MCF 10A (cell line): ENCODE data around the gene GLIS1. TPM values are rescaled to one million over a fixed set of nuclear protein-coding genes. Genes with fewer than 3 reads are reported as not detected.

Experiments used
- BruUV-seq: library from RNA; stranded (reverse); fragments of 400-500 nt; replicated peaks from 2 replicates; lab custom pipeline; 2021; lab: Mats Ljungman, UMichigan
- CTCF ChIA-PET: fragments of 300-600 bp; sonication (Branson Sonifier 250); formaldehyde crosslinking; extraction: SDS; loops from one replicate; lab custom pipeline; 2021; ENCODE audit warnings: antibody characterized with exemption, inconsistent platforms; lab: Yijun Ruan, JAX
- POLR2A ChIA-PET: fragments of 300-600, 350-650 bp; sonication (Branson Sonifier 250); formaldehyde crosslinking; extraction: SDS; loops from one replicate; lab custom pipeline; 2020; ENCODE audit warnings: antibody characterized with exemption, inconsistent platforms; lab: Yijun Ruan, JAX
- DNase-seq: peaks from one replicate; pipeline ENCODE4 v3.0.0-alpha.2; 2018; ENCODE audit not compliant: unreplicated experiment
- H3K27ac Mint-ChIP-seq: one replicate; pipeline ENCODE4 v1.8.0; 2022; ENCODE audit warnings: mild to moderate bottlenecking, low read depth, mixed read lengths; ENCODE audit not compliant: unreplicated experiment
- H3K27me3 Mint-ChIP-seq: one replicate; pipeline ENCODE4 v1.8.0; 2022; ENCODE audit warnings: mixed read lengths; ENCODE audit not compliant: insufficient read depth, unreplicated experiment
- H3K36me3 Mint-ChIP-seq: one replicate; pipeline ENCODE4 v1.8.0; 2022; ENCODE audit warnings: mild to moderate bottlenecking, moderate library complexity, mixed read lengths; ENCODE audit not compliant: insufficient read depth, unreplicated experiment
- H3K4me1 Mint-ChIP-seq: one replicate; pipeline ENCODE4 v1.8.0; 2022; ENCODE audit warnings: mixed read lengths; ENCODE audit not compliant: insufficient read depth, unreplicated experiment
- H3K4me3 Mint-ChIP-seq: one replicate; pipeline ENCODE4 v1.8.0; 2022; ENCODE audit warnings: mild to moderate bottlenecking, moderate library complexity, mixed read lengths; ENCODE audit not compliant: unreplicated experiment
- H3K9me3 Mint-ChIP-seq: one replicate; pipeline ENCODE4 v1.8.0; 2022; ENCODE audit warnings: mixed read lengths; ENCODE audit not compliant: unreplicated experiment
- CTCF ChIP-seq: fragments of 200-600 bp; IDR thresholded peaks from one replicate; pipeline ENCODE4 v1.8.0; 2022; ENCODE audit warnings: antibody characterized with exemption, mild to moderate bottlenecking; ENCODE audit not compliant: unreplicated experiment
- intact Hi-C: fragments of 100-400 bp; cut with micrococcal nuclease; formaldehyde crosslinking; loops from 2 replicates; pipeline ENCODE4 v1.14.1; 2022
- total RNA-seq: library from RNA; stranded (reverse); gene quantifications from 2 replicates; pipeline ENCODE4 v1.2.3, GENCODE V29; 2022

GLIS1 gene
- total RNA-seq, 1 experiment from 2014 or later = 0.93 TPM

DNA sequence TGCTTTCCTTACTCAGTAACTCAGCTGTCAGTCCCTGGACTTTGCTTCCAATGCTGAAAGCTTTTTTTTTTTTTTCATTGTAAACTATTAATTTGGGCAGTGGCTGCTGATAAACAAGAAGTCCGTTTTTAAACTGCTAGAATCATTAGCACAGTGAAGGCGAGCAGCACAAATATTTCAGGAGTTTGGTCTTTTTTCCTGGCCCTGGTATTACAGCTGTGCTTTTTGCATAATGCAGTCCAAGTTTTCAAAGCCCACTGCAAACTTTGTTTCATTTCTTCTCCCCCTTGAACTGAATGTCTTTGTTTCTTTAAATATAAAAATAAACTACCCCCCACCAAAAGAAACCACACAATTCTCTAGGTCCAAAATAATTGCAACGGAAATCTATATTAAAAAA lies 6.6 kb downstream of the GLIS1 start:
- ChIA-PET CTCF (interaction anchor here (0.7 to 1.7 kb wide), 2 partner anchors 22 to 337 kb away, joined by 3 to 4 read pairs; no protein-coding TSS in a partner anchor), POLR2A (interaction anchor here (0.6 to 2.6 kb wide), 4 partner anchors 8 to 54 kb away, joined by 3 to 11 read pairs (median 6); no protein-coding TSS in a partner anchor)
- no peaks in the 10 kb centered on the region for H3K9me3 Mint-ChIP-seq
- TSS peak; percentile 47 for BruUV-seq
- intact Hi-C loops = no loop called here
- peaks cover 4% of the 10 kb centered on the region for H3K36me3 Mint-ChIP-seq
- no peak for TF ChIP-seq CTCF
- H3K27me3 Mint-ChIP-seq = no peaks in the 10 kb centered on the region
- peak overlapping the region; percentile 85 for H3K27ac Mint-ChIP-seq
- H3K4me3 Mint-ChIP-seq = peak overlapping the region; percentile 46
- peaks cover 28% of the 10 kb centered on the region for H3K4me1 Mint-ChIP-seq
- no peak for DNase-seq

GRCh38 chr1:53731779-53732305 lies 7.1 kb downstream of the GLIS1 start:
- peaks cover 4% of the 10 kb centered on the region for H3K36me3 Mint-ChIP-seq
- ChIA-PET CTCF (interaction anchor here (1.7 kb wide), 1 partner anchor 22 kb away, joined by 4 read pairs; no protein-coding TSS in a partner anchor), POLR2A (interaction anchor here (0.5 to 1.2 kb wide), 3 partner anchors 10 to 54 kb away, joined by 3 to 4 read pairs (median 3); no protein-coding TSS in a partner anchor)
- intact Hi-C loops = no loop called here
- no peak for DNase-seq
- no peaks in the 10 kb centered on the region for H3K9me3 Mint-ChIP-seq
- H3K4me3 Mint-ChIP-seq = peak overlapping the region; percentile 46
- peaks cover 28% of the 10 kb centered on the region for H3K4me1 Mint-ChIP-seq
- no peak for TF ChIP-seq CTCF
- no peak overlapping the region for H3K27ac Mint-ChIP-seq
- no peaks in the 10 kb centered on the region for H3K27me3 Mint-ChIP-seq
- BruUV-seq = no TSS peak

GRCh38 chr1:53731043-53731600 lies 7.8 kb downstream of the GLIS1 start:
- H3K4me1 Mint-ChIP-seq = peaks cover 28% of the 10 kb centered on the region
- no peak for TF ChIP-seq CTCF
- peaks cover 4% of the 10 kb centered on the region for H3K36me3 Mint-ChIP-seq
- intact Hi-C loops = no loop called here
- no peaks in the 10 kb centered on the region for H3K27me3 Mint-ChIP-seq
- ChIA-PET CTCF (no interaction called here), POLR2A (interaction anchor here (0.5 kb wide), 1 partner anchor 10 kb away, joined by 3 read pairs; no protein-coding TSS in a partner anchor)
- BruUV-seq = no TSS peak
- H3K27ac Mint-ChIP-seq = no peak overlapping the region
- no peaks in the 10 kb centered on the region for H3K9me3 Mint-ChIP-seq
- DNase-seq = no peak
- H3K4me3 Mint-ChIP-seq = no peak overlapping the region

DNA sequence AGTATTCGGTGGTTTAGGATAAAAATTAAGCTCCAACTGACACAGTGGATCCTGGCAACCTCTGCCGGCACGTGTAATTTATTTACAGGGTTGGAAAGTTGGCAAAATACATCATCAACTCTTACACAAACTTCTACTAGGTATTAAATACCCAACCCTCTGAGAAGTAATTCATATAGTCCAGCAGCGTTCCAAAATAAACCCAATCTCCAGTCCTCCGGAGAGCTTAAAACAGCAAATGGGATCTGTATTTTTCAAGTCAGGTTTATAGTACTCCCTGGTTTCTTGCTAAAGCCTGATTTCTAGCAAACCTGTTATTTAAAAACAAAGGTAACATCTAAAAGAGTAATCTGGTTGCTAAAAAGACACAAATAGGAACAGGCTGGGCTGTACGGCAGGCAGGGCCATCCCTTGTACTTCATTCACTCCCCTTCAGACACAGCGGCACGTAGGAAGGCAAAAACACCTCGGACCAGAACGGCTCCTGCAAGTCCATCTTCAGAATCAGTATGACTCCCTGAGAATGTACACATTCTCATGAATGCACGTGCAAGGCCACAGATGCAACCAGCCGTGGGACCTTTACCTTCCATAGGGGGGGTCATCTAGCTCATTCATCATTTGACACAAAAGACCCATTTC lies 8.6 kb downstream of the GLIS1 start:
- H3K4me1 Mint-ChIP-seq = peaks cover 28% of the 10 kb centered on the region
- DNase-seq = no peak
- peaks cover 4% of the 10 kb centered on the region for H3K36me3 Mint-ChIP-seq
- no peak overlapping the region for H3K27ac Mint-ChIP-seq
- ChIA-PET POLR2A (no interaction called here), CTCF (interaction anchor here (0.6 kb wide), 1 partner anchor 27 kb away, joined by 3 read pairs; no protein-coding TSS in a partner anchor)
- no peak for TF ChIP-seq CTCF
- no TSS peak for BruUV-seq
- H3K27me3 Mint-ChIP-seq = no peaks in the 10 kb centered on the region
- intact Hi-C loops = no loop called here
- no peak overlapping the region for H3K4me3 Mint-ChIP-seq
- H3K9me3 Mint-ChIP-seq = no peaks in the 10 kb centered on the region
